Upper lobe of right lung (tissue), 1 donor: Measurements from ENCODE around the gene C1orf21. TPM values are rescaled to one million over a fixed set of nuclear protein-coding genes. Genes with fewer than 3 reads are reported as not detected.

Source experiments
- ATAC-seq: fragments of 200-7000 bp; cut with Tn5 transposase; one replicate; pipeline ENCODE4 v1.9.1; 2020; ENCODE audit warnings: mild to moderate bottlenecking, moderate library complexity
- DNase-seq: peaks from one replicate; pipeline ENCODE4 v3.0.0-alpha.2; 2020
- H3K27ac ChIP-seq: fragments of 200-600 bp; one replicate; pipeline ENCODE4 v1.8.0; 2022
- H3K27me3 ChIP-seq: fragments of 200-600 bp; one replicate; pipeline ENCODE4 v1.8.0; 2022; ENCODE audit warnings: mild to moderate bottlenecking
- H3K36me3 ChIP-seq: fragments of 200-600 bp; one replicate; pipeline ENCODE4 v1.8.0; 2022
- H3K4me1 ChIP-seq: fragments of 200-600 bp; one replicate; pipeline ENCODE4 v1.8.0; 2022
- H3K4me3 ChIP-seq: fragments of 200-600 bp; one replicate; pipeline ENCODE4 v1.8.0; 2022; ENCODE audit warnings: mild to moderate bottlenecking
- H3K9me3 ChIP-seq: fragments of 200-600 bp; one replicate; pipeline ENCODE4 v1.8.0; 2022
- intact Hi-C: fragments of 100-400 bp; cut with DNase I; formaldehyde crosslinking; loops from one replicate; pipeline ENCODE4 v1.11.0; 2022
- total RNA-seq: library from RNA; stranded (reverse); fragmentation: NEBNext Ultra II Directional; extraction: Animal tissue kit (Norgen Biotek cat#: 25700); gene quantifications from one replicate; pipeline ENCODE4 v1.2.1, GENCODE V29; 2021
- TF ChIP-seq, protein P1 (sequence below): fragments of 200-600 bp; IDR thresholded peaks from one replicate; pipeline ENCODE4 v1.8.0; 2022; ENCODE audit warnings: antibody characterized with exemption
- donor health status: DM: no; HTN: yes; CAD: no; lungs with severe emphysema.

Gene C1orf21
- total RNA-seq, 1 donor from 2014 or later = 78.8 TPM

- TF ChIP-seq, protein P1, sequence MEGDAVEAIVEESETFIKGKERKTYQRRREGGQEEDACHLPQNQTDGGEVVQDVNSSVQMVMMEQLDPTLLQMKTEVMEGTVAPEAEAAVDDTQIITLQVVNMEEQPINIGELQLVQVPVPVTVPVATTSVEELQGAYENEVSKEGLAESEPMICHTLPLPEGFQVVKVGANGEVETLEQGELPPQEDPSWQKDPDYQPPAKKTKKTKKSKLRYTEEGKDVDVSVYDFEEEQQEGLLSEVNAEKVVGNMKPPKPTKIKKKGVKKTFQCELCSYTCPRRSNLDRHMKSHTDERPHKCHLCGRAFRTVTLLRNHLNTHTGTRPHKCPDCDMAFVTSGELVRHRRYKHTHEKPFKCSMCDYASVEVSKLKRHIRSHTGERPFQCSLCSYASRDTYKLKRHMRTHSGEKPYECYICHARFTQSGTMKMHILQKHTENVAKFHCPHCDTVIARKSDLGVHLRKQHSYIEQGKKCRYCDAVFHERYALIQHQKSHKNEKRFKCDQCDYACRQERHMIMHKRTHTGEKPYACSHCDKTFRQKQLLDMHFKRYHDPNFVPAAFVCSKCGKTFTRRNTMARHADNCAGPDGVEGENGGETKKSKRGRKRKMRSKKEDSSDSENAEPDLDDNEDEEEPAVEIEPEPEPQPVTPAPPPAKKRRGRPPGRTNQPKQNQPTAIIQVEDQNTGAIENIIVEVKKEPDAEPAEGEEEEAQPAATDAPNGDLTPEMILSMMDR = no peak
- ATAC-seq (no peak), DNase-seq (no peak)
- H3K4me3 ChIP-seq = no peak overlapping the region
- peaks cover 10% of the 10 kb centered on the region for H3K4me1 ChIP-seq
- H3K27ac ChIP-seq = no peak overlapping the region
- no peaks in the 10 kb centered on the region for H3K36me3 ChIP-seq
- intact Hi-C loops = no loop called here
- no peaks in the 10 kb centered on the region for H3K9me3 ChIP-seq
- H3K27me3 ChIP-seq = no peaks in the 10 kb centered on the region
Observed at GRCh38 chr1:184634296-184634695, 247.5 kb downstream of the C1orf21 start.

GRCh38 chr1:184635347-184635979 lies 248.6 kb downstream of the C1orf21 start:
- TF ChIP-seq, protein P1 = no peak
- Histone ChIP-seq H3K27ac (no peak overlapping the region), H3K4me1 (peaks cover 5% of the 10 kb centered on the region), H3K9me3 (no peaks in the 10 kb centered on the region), H3K4me3 (no peak overlapping the region), H3K36me3 (no peaks in the 10 kb centered on the region), H3K27me3 (no peaks in the 10 kb centered on the region)
- no peak for DNase-seq
- no peak for ATAC-seq
- intact Hi-C loops = no loop called here

GRCh38 chr1:184635980-184636431 lies 249.2 kb downstream of the C1orf21 start:
- Histone ChIP-seq H3K27ac (no peak overlapping the region), H3K9me3 (no peaks in the 10 kb centered on the region), H3K27me3 (no peaks in the 10 kb centered on the region), H3K4me3 (no peak overlapping the region), H3K36me3 (no peaks in the 10 kb centered on the region), H3K4me1 (peaks cover 5% of the 10 kb centered on the region)
- intact Hi-C loops = no loop called here
- DNase-seq = no peak
- ATAC-seq = no peak
- TF ChIP-seq, protein P1 = no peak

DNA sequence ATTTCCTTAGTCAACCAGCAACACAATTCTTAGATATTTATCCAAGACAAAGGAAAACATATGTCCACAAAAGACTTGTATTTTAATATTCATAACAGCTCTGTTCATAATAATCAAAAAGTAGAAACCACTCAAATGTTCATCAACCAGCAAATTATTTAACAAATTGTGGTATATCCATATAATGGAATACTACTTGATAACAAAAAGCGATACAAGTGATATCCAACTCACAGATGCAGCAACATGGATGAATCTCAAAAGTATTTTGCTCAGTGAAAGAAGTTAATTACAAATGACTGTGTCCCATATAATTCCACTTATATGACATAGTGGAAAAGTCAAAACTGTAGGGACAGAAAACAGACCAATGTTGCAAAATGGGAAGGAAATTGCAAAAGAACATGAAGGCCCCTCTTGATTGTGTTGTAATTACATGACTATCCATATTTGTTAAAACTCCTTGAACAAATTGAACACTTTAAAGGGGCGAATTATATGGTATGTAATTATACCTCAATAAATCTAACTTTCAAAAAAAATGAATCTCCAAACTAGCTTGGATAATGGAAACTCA lies 250.9 kb downstream of the C1orf21 start:
- TF ChIP-seq, protein P1 = no peak
- H3K27me3 ChIP-seq = no peaks in the 10 kb centered on the region
- peaks cover 5% of the 10 kb centered on the region for H3K4me1 ChIP-seq
- ATAC-seq (no peak), DNase-seq (no peak)
- no peaks in the 10 kb centered on the region for H3K9me3 ChIP-seq
- H3K36me3 ChIP-seq = no peaks in the 10 kb centered on the region
- intact Hi-C loops = no loop called here
- H3K27ac ChIP-seq = no peak overlapping the region
- H3K4me3 ChIP-seq = no peak overlapping the region

GRCh38 chr1:184639205-184639604 lies 252.4 kb downstream of the C1orf21 start:
- no peak overlapping the region for H3K27ac ChIP-seq
- H3K36me3 ChIP-seq = no peaks in the 10 kb centered on the region
- TF ChIP-seq, protein P1 = no peak
- H3K4me3 ChIP-seq = no peak overlapping the region
- no peaks in the 10 kb centered on the region for H3K4me1 ChIP-seq
- H3K27me3 ChIP-seq = no peaks in the 10 kb centered on the region
- intact Hi-C loops = no loop called here
- H3K9me3 ChIP-seq = no peaks in the 10 kb centered on the region
- ATAC-seq (no peak), DNase-seq (no peak)
